Psoas muscle (tissue), 8 donors: ENCODE data around the gene TGFB3. TPM values are rescaled to one million over a fixed set of nuclear protein-coding genes. Genes with fewer than 3 reads are reported as not detected.

Experiments
- ATAC-seq, 4 donors: fragments of 200-7000 bp; cut with Tn5 transposase; one replicate each; pipeline ENCODE4 v1.9.1; 2020; ENCODE audit warnings: moderate library complexity in 3 of 4, mild to moderate bottlenecking in 2 of 4
- DNase-seq, 2 donors: peaks; one replicate each; pipeline ENCODE4 v3.0.0-alpha.2; 2020
- H3K27ac ChIP-seq: fragments of 200-600 bp; one replicate; pipeline ENCODE4 v1.8.0; 2022
- H3K27me3 ChIP-seq, 3 donors: fragments of 200-600 bp in 1 of 3; one replicate each; pipeline versions ENCODE4 v1.6.1 to v1.8.0; 2013 to 2022; ENCODE audit warnings: low read length in 2 of 3, mild to moderate bottlenecking in 2 of 3, moderate library complexity in 1 of 3; ENCODE audit not compliant: insufficient read depth in 3 of 3
- H3K36me3 ChIP-seq, 2 donors: fragments of 200-600 bp in 1 of 2; one replicate each; pipeline versions ENCODE4 v1.6.1 to v1.8.0; 2013 to 2022; ENCODE audit warnings: low read depth in 1 of 2, mild to moderate bottlenecking in 1 of 2, moderate library complexity in 1 of 2; ENCODE audit not compliant: insufficient read depth in 1 of 2
- H3K4me1 ChIP-seq: fragments of 200-600 bp; one replicate; pipeline ENCODE4 v1.8.0; 2022
- H3K4me3 ChIP-seq: fragments of 200-600 bp; one replicate; pipeline ENCODE4 v1.8.0; 2022; ENCODE audit warnings: mild to moderate bottlenecking
- H3K9me3 ChIP-seq: fragments of 200-600 bp; one replicate; pipeline ENCODE4 v1.8.0; 2022
- CTCF ChIP-seq: fragments of 200-600 bp; IDR thresholded peaks from one replicate; pipeline ENCODE4 v1.8.0; 2022; ENCODE audit warnings: antibody characterized with exemption
- WGBS, 3 donors: extraction: QIAGEN DNeasy Blood & Tissue Kit; methylation state at CpG; one replicate each; pipeline versions ENCODE4 v1.1.6 to v1.1.7; 2013; 5-methylcytosine and 5-hydroxymethylcytosine counted together
- intact Hi-C, 2 donors: fragments of 100-400 bp; cut with DNase I; formaldehyde crosslinking; loops; one replicate each; pipeline versions ENCODE4 v1.11.0 to v1.14.2; 2022
- polyA plus RNA-seq, 3 donors: library from polyadenylated mRNA; stranded (reverse); fragments of 200-250 nt; gene quantifications; one replicate each; pipeline ENCODE4 v1.2.3, GENCODE V29; 2013
- total RNA-seq, 4 donors: library from RNA; stranded (reverse); fragmentation: NEBNext Ultra II Directional in 2 of 4; extraction: Animal tissue kit (Norgen Biotek cat#: 25700) in 2 of 4; gene quantifications; one replicate each; pipeline versions ENCODE4 v1.2.1 to v1.2.4, GENCODE V29; 2021 to 2023
- donor health status: healthy with polysubstance abuse.
- donor health status: DM: no; HTN: no; CAD: no; lungs with moderate emphysema.
- donor health status: Bipolar disorder and iron deficiency.
- donor health status: healthy.
- donor health status: DM: yes; HTN: yes; CAD: no.
- donor health status: DM: no; HTN: no; CAD: no.
- donor health status: DM: no; HTN: no; CAD: no.
- donor health status: DM: yes; HTN: yes; CAD: no.

TGFB3 gene
- total and polyA plus RNA-seq, 7 donors, result 9.0 to 196 (median 62.7) TPM

GRCh38 chr14:75944607-75945241, 37.1 kb downstream of the TGFB3 start:
- 89 to 93% (median 91%) methylated on average over 4 of the region's 4 CpGs for WGBS, 3 donors
- DNase-seq (no peak), ATAC-seq (no peak)
- TF ChIP-seq CTCF, result no peak
- intact Hi-C loops, result loop anchor here in 1 of 2 donors (5.0 kb wide), 1 partner anchor 33 kb away; no protein-coding TSS in a partner anchor
- Histone ChIP-seq H3K27me3 (no peaks in the 10 kb centered on the region), H3K9me3 (no peaks in the 10 kb centered on the region), H3K27ac (no peak overlapping the region), H3K36me3 (no peaks in the 10 kb centered on the region), H3K4me3 (no peak overlapping the region), H3K4me1 (peaks cover 5% of the 10 kb centered on the region)

- intact Hi-C loops, result loop anchor here (2.0 to 5.0 kb wide), 2 partner anchors 34 to 36 kb away; no protein-coding TSS in a partner anchor
- peak overlapping the region; percentile 84 for H3K27ac ChIP-seq
- TF ChIP-seq CTCF, result no peak
Measured at GRCh38 chr14:75941030-75941429, 40.8 kb downstream of the TGFB3 start.

GRCh38 chr14:75939200-75939599, 42.6 kb downstream of the TGFB3 start:
- Histone ChIP-seq H3K27ac (no peak overlapping the region), H3K27me3 (no peaks in the 10 kb centered on the region), H3K9me3 (no peaks in the 10 kb centered on the region), H3K4me1 (peaks cover 21% of the 10 kb centered on the region), H3K4me3 (no peak overlapping the region), H3K36me3 (no peaks in the 10 kb centered on the region)
- TF ChIP-seq CTCF, result no peak
- intact Hi-C loops, result loop anchor here in 1 of 2 donors (2.0 kb wide), 1 partner anchor 40 kb away; no protein-coding TSS in a partner anchor
- DNase-seq (no peak), ATAC-seq (no peak)
- WGBS, 3 donors, result 37 to 54% (median 50%) methylated on average over 1 of the region's 1 CpG

More at GRCh38 chr14:75941030-75941429, 40.8 kb downstream of the TGFB3 start:
- peak; percentile 97 to 98 (median 98) for ATAC-seq
- Histone ChIP-seq H3K36me3 (no peaks in the 10 kb centered on the region), H3K27me3 (no peaks in the 10 kb centered on the region), H3K9me3 (no peaks in the 10 kb centered on the region), H3K4me1 (peaks cover 5% of the 10 kb centered on the region), H3K4me3 (no peak overlapping the region)
- WGBS, 3 donors, result 20 to 33% (median 22%) methylated on average over 4 of the region's 4 CpGs
- DNase-seq, result peak; percentile 72 to 89

DNA sequence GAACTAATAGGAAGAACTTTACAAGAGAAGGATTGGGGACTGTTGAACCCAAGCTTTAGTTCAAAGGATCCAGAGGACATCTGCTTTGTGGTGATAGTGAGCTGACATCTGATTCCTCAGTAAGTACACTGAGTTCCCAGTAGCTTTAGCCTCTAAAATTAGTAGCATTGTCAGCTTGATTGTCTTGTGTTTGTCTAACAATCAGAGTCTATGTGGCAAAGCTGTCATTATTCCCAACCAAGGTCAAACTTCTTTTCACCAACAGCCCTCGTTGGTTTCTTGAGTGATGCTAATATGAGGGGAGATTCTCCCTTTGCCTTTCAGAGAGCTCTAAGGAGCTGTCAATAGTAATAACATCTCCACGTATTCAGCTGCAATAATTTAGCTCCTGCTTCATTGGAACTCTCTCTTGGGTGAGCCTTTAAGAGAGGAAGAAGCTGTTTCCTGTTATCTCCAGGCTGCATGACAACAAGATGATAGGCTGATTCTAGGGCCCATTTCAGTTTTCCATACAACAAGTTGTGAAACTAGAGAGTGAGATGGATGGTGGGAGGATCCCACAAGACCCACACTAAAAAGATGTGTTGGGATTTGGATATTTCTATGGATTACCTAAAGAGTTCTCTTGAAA, 46.7 kb downstream of the TGFB3 start:
- ATAC-seq, result peak; percentile 86 to 94 (median 92)

More for the DNA sequence above, 46.7 kb downstream of the TGFB3 start:
- no peak for TF ChIP-seq CTCF
- Histone ChIP-seq H3K27ac (peak overlapping the region; percentile 80), H3K9me3 (no peaks in the 10 kb centered on the region), H3K4me3 (no peak overlapping the region), H3K36me3 (peaks cover 0 to 2% of the 10 kb centered on the region in 2 donors), H3K27me3 (no peaks in the 10 kb centered on the region), H3K4me1 (peaks cover 18% of the 10 kb centered on the region)
- no peak for DNase-seq
- WGBS, 3 donors, result 35 to 46% (median 42%) methylated on average over 2 of the region's 2 CpGs
- intact Hi-C loops, result no loop called here
